Fibroblast of skin of back (primary cell): ENCODE results near the gene CYRIA. TPM values are rescaled to one million over a fixed set of nuclear protein-coding genes. Genes with fewer than 3 reads are reported as not detected.

Experiments used
- DNase-seq: peaks from one replicate; pipeline ENCODE4 v3.0.0-alpha.2; 2013
- polyA plus RNA-seq, 2 experiments: library from polyadenylated mRNA; unstranded; fragments of 120-200 nt; gene quantifications; one replicate each; pipeline ENCODE4 v1.2.1, GENCODE V29; 2013; ENCODE audit not compliant: insufficient read length in 2 of 2

CYRIA gene
- polyA plus RNA-seq (2013, experiment 1 of 2; ENCODE audit: insufficient read length), result 0.26 TPM
- 0.34 TPM for polyA plus RNA-seq (2013, experiment 2 of 2; ENCODE audit: insufficient read length)

DNA sequence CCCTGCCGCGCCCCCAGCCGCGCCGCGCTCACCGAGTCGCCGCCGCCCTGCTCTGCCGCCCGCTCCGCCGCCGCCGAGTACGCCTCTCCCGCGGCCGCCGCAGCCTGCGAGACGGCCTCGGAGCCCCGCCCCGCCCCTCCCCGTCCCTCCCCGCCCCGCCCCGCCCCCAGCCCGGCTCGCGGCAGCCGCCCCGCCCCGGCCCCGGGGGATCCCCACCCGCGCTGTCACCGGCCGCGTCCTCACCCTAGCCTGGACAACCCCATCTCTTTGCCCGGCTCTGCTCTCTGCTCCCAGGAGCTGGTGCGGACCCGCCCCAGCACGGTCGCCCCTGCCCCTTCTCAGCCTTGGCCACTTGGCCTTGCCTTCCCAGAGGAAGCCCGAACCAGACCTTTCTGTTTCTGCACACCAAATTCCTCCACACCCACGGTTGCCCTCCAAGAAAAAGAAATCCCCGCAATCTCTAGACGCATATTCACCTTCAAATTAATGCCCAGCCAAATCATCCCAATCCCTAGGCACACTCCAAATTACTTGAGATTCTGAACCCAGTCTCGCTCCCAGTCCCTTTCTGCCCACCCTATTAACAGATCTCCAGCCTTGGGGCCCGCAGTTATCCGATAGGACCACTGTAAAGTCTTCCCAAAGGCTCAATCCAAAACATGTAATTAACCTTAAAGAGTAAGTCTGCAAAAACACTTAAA, at the start of gene CYRIA:
TSS of gene CYRIA (minus strand) at position 87 of the 701 bp plus-strand sequence. CDS start 77,715 bp downstream, outside the sequence.
- peak; percentile 25 for DNase-seq

DNA sequence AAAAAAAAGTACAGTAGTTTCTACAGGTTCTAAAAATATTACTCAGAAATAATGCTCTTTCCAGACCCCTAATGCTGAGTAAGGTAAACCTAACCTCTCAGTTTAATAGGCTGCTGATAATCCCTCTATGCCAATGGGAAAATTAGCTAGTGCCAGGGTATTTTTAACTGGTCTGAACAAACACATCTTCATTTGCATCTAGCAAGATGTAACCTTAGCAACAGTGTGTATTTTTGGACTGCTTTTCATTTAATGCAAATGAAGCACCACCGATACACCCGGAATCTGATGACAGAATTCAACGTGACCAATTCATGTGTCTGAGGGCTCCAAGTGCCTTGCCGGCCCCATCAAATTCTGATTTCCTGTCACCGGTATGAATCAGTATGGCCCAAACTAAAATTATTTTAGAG, 47.4 kb upstream of the CYRIA start:
- no peak for DNase-seq

DNA sequence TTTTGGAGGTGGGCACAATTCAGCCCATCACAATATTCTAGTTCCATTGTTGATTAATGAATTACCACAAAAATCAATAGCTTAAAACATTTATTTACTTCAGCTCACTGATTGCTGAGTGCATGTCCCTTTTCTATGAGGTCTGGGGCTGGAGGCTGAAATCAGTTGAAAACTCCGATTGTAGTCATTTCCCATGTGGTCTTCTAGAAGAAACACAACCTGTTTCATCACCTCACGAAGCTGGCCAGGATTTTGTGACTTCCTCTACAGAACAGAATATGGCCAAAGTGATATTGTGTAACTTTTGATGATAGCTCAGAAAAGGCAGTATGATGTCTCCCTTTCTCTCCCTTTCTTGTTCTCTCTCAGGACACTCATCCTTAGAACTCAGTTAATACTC, 44.1 kb upstream of the CYRIA start:
- DNase-seq, result no peak

DNA sequence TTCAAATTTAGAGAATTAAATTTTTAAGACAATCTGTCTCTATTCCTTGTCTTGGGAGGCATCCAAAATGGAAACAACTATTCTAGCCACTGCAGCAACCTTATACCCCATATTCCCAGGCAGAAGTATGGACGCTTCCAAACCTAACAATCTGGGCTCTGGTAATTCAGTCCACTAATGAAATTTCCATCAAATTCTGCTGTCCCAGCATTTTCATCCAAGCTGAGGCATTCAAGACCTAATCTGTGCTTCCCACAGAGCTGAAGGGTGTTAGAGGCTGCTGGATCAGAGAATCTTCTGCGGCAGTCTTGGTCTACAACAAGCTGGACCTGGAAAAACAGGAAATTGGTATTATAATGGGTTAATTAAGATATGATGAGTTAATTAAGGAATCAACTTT, 42.5 kb upstream of the CYRIA start:
- DNase-seq, result no peak

DNA sequence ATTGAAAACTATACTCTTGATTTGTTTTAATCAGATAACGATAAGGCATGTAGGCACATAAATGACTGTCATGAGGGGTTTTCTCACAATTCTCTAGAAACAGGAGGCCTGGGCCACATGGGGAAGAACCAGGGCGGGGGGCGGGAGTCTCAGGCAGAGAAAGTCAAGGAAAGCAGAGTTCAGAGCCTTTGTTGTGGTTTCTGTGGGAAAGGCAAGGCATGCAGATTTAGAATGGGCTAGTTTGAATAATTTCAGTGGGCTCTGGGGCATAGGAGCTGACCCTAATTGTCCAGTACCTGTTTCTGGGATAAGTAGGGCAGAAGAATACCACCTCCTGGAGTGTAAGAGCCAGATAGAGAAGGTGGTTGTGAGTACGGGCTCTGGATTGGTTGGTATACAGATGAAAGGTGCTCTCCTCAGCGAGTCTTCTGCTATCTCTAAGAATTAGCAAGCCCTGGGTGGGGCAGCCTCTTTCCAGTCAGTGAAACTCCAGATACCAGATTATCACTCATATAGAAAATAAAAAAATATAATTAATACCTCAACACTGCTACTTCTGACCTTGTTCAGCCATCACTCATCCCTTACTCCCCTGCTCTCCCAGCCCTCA, 41.5 kb upstream of the CYRIA start:
- no peak for DNase-seq

DNA sequence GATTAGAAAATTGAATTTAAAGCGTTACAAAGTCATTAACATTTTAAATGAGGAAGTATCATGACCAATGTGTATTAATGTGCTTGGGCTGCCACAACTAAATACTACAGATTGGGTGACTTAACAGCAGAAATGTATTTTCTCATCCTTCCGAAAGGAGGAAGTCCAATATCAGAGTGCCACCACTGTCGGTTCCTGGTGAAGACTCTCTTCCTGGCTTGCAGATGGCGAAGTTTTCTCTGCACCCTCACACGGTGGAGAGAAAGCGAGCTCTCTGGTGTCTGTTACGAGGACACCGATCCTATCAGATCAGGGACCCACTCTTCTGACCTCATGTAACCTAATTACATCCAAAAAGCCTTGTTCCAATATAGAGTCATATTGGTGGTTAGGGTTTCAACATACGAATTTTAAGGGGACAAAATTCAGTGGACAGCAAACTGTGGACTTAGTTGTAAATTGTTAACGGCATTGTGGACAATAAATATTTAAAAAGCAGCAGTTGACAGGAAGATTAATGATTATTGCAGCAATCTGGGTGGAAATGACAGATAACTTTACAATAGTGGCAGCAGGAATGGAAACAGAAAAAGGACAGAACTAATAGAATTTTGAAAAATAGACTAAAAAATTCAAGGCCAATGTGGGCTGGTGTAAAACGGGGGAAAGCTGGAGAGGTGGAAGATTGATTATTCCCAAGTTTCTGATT, 35.1 kb upstream of the CYRIA start:
- DNase-seq, result no peak

DNA sequence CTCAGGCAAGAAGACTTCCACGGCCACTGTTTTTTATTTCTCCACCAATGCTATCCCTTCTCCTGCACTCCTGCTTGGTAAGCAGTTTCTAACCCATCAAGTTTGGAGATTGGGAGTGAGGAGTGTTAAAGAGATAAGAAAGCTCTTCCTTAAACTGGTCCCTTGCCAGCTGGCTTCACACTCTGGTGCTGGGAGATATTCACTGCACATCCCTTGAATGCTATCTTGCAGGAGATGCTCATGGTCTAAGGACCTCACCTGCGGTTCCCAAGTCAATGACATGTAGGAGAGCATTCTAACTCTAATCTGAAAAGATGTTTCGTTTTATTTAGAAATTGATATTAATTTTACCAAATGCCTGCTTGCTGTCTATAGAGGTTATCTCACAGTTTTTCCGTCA, 28.2 kb upstream of the CYRIA start:
- DNase-seq, result no peak

DNA sequence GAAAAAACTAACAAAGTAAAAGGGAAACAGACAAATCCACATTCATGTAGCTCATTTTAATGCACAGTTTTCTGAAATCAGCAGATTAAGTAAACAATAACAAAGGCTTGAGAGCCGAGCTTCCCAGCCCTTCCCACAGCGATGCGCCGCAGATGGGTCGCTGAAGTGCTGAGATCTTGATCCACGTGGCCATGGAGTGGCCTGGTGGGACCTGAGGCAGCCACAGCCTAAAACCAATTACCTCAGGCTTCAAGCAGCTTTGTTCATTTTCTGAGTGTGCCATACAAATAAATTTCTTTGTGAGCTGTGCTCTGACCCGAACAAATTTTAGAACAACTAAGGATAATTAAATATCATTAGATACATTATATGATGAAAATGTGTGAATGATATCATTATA, 25.6 kb upstream of the CYRIA start:
- no peak for DNase-seq

DNA sequence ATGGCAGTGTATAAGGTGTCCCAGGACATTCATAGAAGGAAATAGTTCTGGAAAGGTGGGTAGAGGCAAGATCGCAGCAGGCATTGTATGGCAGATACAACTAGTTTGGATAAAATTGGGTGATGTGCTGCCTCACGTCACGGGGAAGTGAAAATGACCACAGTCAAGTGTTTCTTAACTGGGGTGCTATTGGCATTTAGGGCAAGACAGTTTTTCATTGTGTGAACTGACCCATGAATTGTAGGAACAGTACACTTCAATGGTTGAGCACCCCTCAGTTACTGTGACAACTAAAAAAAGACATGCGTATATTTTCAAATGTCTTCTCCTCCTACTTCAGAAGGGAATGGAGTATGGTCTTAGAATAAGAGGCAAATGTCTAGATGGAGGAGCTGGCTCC, 22.3 kb upstream of the CYRIA start:
- no peak for DNase-seq

DNA sequence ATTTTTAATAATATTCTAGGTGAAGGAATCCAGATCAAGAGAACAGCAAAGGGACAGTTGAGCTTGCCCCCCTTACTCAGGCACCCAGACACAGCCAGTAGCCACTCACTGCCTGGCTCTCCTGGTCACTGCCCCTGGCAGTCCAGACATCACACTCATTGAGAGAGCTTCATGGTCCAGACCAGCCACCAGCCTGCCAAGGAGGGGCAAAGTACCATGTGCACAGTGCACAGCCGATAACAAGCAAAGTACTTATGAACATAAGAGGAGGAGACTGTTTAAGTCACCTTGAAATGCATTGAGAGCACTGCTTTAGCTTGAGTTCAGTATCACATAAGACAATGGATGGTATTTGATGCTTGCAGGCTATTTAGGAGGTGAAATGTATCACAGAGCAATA, 21.6 kb upstream of the CYRIA start:
- no peak for DNase-seq

DNA sequence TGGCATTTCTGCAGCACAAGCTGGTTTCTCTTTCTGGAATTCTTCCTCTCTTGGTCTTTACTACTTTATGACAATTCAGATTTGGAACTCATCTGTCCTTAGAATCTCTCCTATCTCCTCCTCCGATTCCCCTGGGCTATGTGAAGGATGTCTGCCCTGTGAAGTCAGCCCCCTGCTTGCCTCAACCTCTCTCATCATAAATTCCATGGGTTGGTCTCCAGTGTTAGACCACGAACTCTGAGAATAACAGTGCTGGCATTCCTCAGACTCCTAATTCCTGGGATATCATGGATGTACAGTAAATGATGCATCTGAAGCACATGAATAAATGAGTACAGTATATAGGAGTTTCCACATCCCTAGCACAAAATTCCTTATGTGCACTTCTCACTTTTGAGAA, 21.0 kb upstream of the CYRIA start:
- peak; percentile 28 for DNase-seq

DNA sequence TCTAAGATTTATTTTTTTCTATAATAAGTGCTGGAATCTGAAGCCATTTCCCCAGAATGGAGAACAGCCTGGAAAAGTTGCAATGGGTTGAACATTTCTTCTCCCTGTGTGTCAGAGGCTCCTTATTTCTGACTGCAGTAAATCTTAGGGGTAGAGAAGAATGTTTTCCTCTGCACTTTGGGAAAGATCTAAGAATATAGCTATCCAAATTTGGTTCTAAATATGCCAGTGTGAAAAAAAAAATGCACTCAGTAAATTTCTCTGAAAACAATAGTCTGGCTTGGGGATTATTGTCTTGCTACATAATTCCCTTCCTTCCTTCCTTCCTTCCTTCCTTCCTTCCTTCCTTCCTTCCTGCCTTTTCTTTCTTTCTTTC, 19.7 kb upstream of the CYRIA start:
- DNase-seq, result no peak

DNA sequence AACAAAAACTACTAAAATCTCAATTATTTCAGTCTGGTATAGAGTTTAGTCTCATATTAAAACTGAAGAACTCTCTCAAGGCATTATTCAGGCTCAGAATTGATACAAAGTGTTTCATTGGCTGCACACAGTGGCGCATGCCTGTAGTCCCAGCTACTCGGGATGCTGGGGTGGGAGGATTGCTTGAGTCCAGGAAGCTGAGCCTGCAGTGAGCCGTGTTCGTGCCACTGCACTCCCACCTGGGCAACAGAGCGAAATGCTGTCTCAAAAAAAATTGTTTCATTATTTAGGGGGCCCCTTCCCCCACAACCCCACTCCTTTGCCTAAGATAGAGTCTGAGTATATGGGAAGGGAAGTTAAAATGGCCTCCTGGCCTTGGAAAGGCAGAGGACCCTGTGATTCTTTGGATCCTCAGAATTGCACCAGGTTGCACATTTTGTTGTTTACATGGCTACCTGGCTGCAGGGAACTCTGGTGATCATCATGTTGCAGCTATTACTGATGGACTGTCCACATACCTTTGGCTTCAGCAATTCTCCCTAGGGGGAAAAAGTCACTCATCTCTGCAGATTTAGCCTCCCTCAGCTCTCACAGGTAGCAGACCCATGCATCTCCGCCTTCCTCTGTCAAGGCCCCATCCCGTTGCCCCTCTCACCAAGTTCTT, 19.2 kb upstream of the CYRIA start:
- DNase-seq, result no peak

DNA sequence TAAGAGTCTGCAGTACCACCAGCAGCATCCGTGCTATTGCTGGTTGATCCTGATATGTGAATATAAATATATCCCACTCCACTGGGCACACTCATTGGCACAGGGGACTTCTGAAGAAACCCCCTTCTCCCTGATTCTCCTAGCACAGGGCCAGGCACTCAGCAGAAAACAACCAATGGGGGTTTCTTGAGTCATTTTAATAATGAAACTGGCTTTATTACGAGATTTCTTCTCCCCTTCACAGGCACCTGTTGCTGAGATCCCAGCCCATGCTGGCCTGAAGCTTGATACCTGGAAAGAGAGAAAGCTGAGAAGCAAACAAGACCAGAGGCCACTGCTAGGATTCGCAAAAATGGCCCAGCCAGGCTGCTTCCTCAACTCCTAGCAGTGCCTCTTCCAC, 17.9 kb upstream of the CYRIA start:
- no peak for DNase-seq

DNA sequence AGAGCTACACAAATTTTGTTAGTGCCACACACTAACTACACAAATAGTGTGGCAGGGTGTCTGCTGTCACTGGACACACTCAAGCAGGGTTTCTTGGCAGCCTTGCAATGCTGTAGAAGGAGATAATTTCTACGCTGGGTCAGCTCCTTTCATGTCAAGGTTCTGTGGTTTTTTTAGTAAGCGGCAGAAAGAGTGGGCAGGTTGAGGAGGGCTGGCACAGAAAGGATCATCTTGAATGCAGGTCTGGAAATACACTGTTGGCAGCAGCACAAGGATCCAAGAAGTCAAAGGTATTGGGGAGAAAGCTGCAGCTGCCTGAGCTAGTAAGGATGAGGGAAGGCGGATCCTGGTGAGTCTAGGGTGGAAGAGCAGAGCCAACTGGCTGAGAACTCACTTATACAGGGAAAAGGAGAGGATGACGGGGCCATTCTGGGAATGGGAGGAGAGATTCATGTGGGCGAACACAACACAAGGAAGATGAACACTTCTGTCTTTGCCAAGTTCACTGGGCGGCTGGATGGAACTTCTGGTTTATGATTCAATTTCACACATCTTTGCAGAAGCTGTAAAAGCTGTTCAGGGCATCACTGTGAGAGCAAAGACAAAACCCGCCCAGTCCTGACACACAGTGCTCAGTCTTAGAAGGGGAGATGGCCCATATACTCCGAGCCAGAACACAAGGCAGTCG, 16.9 kb upstream of the CYRIA start:
- no peak for DNase-seq

DNA sequence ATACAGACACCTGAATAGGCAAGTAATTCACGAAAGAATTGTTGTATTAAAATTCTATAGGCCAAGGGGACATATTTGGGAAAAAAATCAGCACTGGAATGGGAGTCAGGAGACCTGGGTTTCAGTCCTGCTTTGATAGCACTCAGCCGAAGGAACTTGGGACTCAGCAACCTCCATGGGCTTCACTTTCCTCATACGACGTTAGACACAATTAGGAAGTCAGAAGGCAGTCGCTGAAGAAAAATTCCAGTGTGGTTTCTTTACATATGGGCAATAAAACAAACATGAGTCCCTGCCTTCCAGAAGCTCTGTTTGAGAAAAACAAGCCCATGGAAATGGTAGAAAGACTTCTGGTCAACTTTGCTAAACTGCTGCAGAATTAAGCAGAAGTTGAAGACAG, 15.1 kb upstream of the CYRIA start:
- DNase-seq, result no peak

DNA sequence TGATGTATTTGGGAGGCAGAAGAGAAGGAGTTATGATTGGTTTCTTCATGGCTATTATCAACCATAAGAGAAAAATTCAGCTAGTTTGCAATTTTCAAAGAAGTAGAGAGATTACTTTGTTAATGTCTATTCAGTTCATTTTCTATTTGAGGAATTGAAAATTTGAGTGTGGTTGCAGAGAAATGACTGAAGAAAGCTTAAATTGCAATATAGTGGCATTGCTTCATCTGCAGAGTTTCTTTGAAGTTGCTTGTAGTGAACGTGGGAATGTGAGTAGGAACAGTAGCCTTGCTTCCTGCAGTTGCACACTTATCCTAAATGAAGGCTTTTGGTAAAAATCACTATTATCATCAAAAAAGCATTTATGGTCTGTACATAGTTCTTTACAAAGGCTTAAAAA, 14.7 kb upstream of the CYRIA start:
- DNase-seq, result no peak

DNA sequence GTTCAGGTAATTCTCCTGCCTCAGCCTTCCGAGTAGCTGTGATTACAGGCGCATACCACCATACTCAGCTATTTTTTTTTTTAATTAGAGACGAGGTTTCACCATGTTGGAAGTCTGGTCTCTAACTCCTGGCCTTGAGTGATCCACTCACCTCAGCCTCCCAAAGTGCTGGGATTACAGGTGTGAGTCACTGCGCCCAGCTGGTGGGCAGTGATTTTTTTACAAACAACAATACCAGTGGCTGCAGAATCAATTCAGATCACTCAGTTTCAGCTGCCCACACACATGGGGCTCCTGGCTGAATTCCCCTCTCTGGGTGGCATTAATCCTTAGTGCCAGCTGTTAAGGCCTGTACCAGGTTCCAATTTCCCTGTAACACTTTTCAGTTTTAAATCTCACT, 13.3 kb upstream of the CYRIA start:
- no peak for DNase-seq

DNA sequence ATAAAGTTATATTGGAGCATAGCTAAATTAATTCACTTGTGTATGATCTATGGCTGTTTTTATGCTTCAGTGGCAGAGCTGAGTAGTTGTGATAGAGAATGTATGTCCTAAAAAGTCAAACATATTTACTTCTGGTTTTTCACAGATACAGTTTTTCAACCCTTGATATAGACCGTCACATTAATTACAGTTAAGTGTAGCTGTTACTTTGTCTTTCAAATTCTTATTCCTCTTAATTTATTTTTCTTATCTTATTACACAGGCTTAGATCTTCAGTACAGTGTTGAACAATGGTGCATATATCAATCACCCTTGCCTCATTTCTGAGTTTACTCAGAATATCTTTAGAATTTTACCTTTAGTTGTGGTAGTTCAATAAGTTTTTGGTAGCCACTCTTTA, 12.2 kb upstream of the CYRIA start:
- no peak for DNase-seq

DNA sequence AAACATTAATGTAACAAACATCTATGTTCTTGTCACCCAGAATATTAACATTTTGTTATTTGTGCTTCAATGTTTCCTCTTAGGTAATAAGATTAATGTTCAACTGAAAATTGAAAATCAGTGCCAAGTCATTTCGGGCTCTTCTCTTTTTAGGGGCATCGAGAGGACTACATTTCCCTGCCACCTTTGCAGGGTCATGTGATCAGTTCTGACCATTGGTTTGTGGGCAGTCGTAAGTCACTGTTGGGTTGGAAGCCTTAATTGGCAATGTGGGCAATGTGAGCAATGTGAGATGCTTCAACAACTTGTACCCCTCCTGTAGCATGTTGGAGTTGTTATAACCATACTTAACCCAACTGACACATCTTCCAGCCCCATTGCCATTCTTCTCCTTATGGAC, 10.1 kb upstream of the CYRIA start:
- no peak for DNase-seq

DNA sequence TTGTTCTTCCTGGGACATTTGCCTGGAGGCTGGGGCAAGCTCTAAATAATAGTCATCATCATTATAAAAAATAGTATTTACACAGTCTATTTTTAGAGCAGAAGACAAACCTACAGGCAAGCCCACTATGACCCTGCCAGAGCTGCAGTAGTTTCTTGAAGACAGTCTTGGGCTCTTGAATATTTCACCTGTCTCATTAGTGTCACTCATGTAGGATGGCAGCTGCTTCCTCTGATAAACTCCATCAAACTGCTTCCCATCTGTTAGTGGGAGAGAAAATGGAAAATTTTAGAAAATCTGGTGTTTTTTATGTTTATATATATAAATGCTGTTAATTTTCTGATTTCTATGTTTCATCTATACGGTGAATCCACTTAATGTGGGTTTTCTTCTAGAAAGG, 8.5 kb upstream of the CYRIA start:
- no peak for DNase-seq

DNA sequence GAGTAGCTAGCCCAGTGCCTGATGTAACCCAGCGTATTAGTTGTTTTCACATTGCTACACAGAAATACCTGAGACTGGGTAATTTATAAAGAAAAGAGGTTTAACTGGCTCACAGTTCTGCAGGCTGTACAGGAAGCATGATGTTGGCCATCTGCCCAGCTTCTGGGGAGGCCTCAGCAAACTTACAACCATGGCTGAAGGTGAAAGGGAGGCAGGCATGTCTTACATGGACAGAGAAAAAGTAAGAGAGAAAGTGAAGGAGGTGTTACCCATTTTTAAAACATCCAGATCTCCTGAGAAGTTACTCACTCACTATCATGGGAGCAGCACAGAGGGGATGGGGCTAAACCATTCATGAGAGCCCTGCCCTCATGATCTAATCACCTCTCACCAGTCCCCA, 6.1 kb upstream of the CYRIA start:
- DNase-seq, result no peak

DNA sequence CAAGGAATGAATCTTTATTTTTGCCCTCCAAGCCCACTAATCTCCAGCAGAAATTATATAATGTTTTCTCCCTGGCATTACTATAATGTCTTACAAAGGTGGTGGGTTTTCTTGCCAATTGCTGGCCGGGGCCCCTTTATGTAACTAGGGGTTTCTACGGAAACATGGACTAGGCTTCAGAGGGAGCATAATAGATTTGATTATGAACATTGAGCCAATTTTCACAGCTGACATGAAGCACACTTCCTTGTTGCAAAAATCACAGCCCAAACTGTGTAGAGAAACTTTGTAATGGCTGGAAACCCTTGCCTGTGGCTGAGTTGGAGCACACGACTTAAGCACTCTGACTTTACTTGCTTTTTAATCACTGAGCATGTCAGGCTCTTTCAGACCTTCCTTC, 3.8 kb upstream of the CYRIA start:
- DNase-seq, result no peak
